ENCODE results near the gene MRPS15.
"Not testable (repeated sequence)": the region's sequence is repeated elsewhere in the genome, so short reads cannot be mapped to it uniquely, and the experiment has no call there.

The MRPS15 gene

DNA sequence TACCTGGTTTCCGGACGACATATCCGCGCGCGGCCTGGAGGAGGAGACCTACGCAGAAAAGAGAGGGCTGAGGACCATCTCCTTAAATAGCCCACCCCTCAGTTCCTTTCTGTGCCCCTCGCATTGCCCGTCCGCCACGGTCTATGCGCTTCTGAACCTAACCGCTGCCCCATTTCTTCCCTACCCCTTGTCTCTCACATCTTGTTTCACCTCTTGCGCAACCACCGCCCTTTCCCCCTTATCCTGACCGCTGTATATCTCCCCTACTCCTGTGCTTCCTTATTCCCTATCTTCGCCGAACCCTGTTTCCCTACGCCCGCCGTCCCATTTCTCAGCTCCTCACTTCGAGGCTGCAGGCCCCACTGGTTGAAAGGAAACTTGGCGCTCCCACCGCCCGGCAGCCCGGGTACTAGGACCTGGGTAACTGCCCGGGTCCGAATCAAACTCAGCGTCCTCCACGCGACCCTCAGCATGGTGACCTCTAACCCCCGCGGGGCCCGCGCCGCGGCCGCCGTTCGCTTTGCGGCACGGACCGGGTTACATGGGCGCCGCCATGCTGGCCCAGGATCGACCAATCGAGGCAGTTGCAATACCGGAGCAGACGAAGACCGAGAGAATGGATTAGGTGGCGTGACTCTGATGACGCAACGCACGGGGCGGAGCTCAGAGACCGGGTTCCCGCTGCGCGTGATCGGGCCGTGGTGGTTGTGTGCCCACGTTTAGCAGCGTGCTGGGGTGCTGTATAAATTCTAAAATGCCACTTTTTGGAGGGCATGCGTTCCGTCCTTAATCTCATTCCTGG is at the start of gene MRPS15:
TSS of gene MRPS15 (minus strand) at position 582 of the 802 bp plus-strand sequence. CDS start at position 473, 109 bp downstream.
- DNase-seq (ENCODE audit: low read depth): peak; percentile 82

DNA sequence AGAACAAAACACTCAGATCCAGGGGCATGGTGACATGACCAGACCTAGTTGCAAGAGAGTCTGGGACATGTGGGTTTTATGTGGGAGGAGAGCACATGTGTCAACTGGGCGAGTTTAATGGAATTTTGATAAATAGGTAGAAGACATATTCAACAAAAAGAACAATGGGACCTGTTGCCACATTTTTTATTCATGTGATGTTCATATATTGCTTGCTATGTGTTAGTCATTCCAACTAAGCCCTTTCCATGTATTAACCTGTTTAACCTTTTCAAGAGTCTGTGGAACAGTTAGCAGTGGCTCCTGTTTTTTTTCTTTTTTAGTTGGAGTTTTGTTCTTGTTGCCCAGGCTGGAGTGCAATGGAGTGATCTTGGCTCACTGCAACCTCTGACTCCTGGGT is 48.7 kb upstream of the MRPS15 start:
- DNase-seq (ENCODE audit: low read depth): no peak

DNA sequence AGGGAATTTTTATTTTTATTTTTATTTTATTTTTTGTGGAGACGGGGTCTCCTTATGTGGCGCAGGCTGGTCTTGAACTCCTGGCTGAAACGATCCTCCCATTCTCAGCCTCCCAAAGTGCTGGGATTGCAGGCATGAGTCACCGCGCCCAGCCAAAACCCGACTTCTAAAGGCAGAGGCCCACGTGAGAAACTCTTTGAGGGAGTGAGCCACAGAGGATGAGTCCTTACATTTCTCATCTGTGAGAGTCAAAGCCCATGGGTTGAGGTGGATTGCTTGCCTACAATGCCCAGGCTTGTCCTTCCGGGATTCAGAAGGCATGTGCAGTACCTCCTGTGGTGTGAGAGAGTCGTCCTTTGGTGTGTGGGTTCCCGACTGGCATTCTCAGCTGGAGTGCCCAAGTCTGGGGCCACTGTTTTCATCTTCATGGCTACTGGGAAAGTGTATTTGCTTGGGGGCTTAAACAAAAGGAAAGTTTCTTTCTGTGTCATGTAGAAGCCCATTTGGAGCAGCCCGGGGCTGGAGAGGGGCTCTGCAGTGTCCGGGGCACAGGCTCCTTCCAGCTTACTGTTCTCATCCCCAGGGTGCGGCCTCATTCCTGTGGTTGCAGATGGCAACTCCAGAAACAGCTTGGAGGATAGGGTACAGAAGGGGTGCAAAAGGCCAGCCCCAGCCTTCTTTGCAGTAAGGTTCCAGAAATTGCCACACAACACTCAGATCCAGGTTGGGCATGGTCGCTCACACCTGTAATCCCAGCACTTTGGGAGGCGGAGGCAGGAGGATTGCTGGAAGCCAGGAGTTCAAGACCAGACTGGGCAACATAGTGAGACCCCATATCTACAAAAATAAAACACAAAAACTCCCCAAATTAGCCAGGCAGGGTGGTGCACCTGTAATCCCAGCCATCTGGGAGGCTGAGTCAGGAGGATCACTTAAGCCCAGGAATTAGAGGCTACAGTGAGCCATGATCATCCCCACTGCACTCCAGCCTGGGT is 47.9 kb upstream of the MRPS15 start:
- DNase-seq (ENCODE audit: low read depth): no peak

DNA sequence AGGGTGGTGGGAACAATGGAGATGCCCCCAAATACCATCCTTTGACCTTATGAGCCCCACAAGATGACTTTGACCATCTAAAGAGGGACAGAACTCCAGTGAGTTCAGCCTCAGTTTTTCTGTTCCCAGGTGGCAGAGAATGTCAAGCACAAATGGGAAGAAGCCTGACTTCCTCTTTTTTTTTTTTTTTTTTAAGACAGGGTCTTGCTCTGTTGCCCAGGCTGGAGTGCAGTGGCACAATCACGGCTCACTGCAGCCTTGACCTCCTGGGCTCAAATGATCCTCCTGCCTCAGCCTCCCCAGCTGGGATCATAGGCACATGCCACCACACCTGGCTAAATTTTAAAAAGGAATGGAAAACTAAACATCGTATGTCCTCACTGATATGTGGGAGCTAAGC is 47.0 kb upstream of the MRPS15 start:
- DNase-seq (ENCODE audit: low read depth): not testable (repeated sequence)

DNA sequence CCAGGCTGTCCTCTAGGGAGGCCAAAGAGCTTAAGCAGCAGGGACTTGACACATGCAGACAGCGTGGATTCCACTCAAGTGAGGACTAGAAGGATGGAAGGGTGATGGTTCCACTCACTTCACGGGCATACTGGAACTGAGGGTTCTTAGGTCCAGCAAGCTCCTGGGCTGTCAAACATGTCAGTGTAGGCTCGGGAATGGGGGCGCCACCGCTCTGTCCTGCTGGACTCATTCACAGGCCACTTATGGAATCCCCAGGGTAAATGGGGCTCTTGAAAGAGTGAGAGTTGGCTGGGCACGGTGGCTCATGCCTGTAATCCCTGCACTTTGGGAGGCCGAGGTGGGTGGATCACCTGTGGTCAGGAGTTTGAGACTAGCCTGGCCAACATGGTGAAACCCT is 46.2 kb upstream of the MRPS15 start:
- no peak for DNase-seq (ENCODE audit: low read depth)

DNA sequence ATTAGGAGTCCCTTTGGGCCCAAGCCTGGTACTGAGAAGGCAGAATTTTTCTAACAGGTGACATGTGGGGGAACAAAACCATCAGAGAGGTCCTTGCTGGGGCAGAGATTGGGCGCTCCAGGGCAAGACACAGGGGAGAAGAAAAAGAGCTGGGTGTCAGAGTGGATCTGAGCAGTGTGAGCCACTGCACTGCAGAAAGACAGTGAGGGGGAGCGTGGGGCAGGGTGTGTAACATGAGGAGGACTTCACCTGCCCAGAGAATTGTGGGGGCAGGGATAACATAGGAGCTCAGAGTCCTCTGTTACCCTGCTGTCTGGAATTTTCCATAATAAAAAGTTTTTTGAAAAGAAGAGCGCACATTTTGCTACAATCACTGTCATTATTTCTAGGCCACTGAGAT is 44.1 kb upstream of the MRPS15 start:
- no peak for DNase-seq (ENCODE audit: low read depth)

DNA sequence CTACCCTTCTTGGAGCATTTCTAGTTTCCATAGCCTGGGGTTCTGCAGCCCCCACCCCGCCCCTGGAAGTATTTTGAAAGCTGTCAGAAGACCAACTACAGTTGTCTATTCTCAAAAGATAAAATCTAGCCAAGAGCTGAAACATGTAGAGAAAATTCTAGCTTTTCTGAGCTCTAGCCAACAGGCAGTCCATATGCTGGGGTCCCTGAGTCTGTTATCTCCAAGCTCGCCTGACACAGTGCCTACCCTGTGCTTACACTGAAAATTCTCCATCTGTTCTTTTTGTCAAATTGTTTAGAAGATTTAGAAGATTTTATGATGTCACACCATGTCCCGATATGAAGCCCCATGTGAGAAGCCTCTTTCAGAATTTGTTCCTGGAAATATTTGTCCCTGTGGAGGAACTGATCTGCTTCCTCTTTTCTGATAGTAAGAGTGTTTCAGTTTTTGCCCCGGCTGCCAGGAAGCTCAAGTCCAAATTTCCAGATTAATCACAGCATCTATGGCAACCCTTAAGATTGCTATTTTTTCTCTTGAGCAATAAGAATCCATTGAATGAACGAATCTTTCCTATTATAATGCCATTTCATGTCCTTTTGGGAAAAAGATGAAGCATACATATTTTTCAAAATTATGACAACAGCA is 42.2 kb upstream of the MRPS15 start:
- DNase-seq (ENCODE audit: low read depth): no peak

DNA sequence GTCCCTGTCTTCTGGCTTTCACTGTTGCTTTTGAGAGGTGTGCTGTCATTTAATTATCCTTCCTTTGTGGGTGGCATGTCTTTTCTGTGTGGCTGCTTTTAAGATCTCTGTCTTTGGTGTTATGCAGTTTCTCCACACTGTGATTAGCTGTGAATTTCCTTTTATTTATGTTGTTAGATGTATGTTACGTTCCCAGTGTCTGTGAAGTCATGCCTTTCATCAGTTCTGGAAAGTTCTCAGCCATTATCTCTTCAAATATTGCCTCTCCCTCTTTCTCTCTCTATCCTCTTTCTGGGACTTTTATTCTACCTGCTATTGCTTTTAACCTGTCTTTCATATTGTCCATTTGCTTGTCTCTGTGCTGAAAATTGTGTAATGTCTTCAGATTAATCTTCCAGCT is 39.5 kb upstream of the MRPS15 start:
- no peak for DNase-seq (ENCODE audit: low read depth)

DNA sequence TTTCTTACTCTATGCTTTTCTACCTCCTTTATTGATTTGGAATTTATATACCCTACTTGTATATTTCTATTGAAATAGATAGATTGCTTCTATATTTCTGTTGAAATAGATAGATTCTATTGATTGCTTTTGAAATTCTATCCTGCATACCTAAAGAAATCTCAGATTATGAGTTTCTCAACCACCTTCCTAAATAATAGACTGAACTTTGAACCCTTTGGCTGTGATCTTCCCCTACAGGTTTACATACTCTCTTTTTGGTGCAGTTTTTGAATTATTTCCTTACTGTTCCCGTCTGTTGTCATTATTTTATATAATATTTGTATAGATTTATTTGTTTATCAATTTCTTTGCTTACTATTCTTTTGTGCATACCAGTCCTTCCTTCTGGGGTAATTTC is 39.0 kb upstream of the MRPS15 start:
- no peak for DNase-seq (ENCODE audit: low read depth)

DNA sequence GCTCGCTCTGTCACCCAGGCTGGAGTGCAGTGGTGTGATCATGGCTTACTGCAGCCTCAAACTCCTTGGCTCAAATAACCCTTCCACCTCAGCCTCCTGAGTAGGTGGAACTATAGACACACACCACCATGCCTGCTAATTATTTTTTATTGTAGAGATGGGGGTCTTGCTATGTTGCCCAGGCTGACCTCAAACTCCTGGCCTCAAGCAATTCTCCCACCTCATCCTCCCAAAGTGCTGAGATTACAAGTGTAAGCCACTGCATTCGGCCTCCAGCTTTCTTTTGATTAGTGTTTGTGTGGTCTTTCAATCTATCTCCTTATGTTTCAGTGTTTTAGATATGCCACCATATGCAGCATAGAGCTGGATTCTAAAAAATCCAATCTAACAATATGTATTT is 38.4 kb upstream of the MRPS15 start:
- no peak for DNase-seq (ENCODE audit: low read depth)

DNA sequence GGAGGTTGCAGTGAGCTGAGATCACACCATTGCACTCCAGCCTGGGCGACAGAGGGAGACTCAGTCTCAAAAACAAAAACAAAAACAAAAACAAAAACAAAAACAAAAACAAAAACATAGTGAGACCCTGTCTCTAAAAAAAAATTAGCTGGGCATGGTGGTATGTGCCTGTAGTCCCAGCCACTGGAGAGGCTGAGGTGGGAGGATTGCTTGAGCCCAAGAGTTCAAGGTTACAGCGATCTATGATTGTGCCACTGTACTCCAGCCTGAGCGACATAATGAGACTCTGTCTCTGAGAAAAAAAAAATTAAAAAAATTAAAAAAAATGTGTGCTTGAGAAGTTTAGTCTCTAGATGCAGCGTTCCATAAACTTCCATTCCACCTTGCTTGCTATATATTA is 37.7 kb upstream of the MRPS15 start:
- DNase-seq (ENCODE audit: low read depth): not testable (repeated sequence)

DNA sequence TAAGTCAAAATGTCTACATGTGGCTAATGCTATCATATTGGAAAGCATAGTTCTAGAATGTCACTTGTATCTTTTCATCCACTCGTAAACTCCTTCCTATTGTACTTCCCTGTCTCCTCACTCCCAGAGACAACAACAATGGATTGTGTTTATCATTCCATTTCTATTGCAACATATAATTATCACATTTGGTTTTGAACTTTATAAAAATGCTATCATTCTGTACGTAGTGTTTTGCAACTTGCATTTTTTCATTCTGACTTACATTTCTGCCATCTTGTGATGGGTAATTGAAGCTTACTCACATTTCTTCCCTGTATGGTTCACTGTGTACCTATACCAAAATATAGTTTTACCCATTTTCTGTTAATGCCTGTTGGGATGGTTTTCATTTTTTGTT is 33.0 kb upstream of the MRPS15 start:
- DNase-seq (ENCODE audit: low read depth): peak; percentile 64

DNA sequence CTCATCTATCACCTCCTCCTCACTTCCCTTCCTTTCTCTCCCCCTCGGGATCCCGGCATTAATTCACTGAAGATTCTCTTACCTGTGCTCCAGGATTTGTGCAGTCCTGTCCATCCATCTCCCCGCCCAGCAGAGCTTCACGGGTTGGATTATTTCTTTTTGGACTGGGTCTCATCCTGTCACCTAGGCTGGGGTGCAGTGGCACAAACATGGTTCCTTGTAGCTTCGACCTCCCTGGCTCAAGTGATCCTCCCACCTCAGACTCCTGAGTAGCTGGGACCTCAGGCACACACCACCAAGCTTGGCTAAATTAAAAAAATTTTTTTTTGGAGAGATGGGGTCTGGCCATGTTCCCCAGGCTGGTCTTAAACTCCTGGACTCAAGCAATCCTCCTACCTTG is 30.8 kb upstream of the MRPS15 start:
- no peak for DNase-seq (ENCODE audit: low read depth)

DNA sequence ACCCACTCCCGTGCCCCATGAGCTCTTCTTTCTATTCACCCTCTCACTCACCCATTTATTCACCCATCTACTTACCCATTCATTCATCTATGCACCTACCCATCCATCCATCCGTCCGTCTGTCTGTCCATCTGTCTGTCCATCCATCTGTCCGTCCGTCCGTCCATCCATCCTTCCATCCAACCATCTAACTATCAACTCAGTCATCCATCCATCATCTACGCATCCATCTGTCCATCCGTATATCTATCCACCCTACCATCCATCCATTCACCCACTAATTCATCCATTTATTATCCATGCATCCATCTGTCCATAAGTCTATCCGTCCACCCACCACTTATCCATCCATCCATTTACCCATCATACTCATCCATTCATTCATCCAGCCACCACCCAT is 29.3 kb upstream of the MRPS15 start:
- DNase-seq (ENCODE audit: low read depth): no peak

DNA sequence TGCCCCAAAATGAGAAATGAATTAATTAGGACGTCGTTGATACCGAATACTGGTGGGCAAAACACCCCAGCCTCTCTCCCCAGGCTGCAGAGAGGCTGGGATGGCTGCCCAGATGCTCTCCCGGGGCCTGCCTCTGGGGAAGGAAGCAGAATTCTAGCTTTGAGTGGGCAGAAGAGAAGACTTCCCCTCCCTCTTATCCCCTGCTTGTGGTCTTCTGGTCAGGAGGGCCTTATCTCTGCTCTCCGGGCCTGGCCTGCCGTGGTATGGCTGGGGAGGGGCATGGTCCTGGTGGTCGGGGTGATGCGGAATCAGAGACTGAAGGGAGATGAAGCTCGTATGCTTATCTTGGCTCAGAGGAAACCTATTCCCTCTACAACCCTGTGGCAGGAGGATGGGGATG is 28.3 kb upstream of the MRPS15 start:
- DNase-seq (ENCODE audit: low read depth): no peak

DNA sequence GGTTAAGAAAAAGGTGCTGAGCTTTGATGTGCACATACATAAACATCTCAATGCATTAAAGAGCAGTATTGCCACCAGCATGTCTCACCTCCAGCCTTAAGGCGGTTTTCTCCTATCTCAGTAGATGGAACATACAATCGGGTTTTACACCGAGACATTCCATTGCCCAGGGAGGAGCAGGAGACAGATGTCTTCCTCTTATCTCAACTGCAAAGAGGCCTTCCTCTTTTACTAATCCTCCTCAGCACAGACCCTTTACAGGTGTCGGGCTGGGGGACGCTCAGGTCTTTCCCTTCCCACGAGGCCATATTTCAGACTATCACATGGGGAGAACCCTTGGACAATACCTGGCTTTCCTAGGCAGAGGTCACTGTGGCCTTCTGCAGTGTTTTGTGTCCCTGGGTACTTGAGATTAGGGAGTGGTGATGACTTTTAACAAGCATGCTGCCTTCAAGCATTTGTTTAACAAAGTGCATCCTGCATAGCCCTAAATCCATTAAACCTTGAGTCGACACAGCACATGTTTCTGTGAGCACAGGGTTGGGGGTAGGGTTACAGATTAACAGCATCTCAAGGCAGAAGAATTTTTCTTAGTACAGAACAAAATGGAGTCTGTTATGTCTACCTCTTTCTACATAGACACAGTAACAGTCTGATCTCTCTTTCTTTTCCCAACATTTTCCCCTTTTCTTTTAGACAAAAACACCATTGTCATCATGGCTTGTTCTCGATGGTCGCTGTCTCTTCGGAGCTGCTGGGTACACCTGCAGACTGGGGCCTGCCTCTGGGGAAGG is 25.3 kb upstream of the MRPS15 start:
- DNase-seq (ENCODE audit: low read depth): not testable (repeated sequence)

DNA sequence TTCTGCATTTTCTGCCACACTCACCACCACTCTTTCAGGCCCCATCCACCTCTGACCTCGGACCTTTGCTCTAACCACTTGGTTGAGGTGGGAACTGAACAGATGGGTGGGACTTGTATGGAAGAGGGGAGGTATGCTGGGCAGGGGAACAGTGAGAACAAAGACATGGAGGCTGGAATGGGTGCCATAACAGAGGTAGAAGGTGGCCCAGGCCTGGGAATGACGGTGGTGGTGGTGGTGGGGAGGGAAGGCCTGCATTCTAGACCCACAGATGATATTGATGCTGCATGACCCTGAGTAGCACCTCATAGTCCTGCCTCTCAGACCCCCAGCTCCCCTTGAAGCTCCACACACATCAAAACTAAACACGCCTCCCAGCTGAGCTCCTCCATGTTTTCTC is 23.7 kb upstream of the MRPS15 start:
- DNase-seq (ENCODE audit: low read depth): no peak

DNA sequence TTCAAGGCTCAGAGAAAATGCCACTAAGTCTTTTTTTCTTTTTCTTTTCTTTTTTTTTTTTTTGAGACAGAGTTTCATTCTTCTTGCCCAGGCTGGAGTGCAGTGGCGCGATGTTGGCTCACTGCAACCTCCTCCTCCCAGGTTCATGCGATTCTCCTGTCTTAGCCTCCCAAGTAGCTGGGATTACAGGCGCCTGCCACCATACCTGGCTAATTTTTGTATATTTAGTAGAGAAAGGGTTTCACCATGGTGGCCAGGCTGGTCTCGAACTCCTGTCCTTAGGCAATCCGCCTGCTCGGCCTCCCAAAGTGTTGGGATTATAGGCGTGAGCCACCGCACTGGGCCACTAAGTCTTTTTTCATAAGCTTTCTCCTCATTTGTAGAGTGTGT is 23.1 kb upstream of the MRPS15 start:
- DNase-seq (ENCODE audit: low read depth): not testable (repeated sequence)

DNA sequence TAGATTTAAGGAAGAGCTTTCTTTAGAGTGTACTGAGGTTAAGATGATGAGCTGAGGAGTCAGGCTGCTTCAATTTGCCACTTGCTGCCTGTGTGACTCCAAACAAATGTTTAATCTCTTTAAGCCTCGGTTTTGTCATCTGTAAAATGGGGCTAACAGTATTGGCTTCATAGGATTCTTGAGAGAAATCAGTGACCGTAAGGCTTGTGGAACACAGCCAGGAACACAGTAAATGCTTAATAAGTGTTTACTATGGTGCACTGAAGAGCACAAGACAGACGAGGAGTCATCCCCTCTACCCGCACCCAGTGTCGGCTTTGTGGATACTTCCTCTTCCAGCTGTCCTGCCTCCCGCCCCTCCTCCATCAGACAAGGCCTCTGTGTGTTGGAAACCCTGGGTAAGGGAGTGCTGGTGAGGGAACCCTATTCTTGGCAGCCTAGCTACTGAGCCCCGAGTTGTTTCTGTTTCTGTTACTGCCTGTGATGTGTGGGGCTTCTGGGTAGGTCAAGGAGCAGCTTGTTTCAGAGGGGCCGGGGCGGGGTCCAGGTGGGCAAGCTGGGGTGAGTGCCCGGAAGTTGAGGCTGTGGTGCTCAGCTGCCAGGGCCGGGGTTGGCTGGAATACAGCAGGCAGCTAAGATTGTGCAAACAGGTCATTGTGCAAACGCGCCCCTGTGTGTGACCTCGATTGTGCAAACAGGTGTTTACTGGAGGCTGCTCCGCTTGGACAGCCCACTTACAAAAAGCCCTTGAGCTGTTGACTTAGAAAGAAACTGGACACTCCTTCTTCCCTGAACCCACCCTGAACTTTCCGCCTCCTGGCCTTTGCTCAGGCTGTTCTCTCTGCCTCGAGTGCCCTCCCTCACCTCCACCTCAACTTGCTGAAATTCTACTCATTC is 22.5 kb upstream of the MRPS15 start:
- no peak for DNase-seq (ENCODE audit: low read depth)

DNA sequence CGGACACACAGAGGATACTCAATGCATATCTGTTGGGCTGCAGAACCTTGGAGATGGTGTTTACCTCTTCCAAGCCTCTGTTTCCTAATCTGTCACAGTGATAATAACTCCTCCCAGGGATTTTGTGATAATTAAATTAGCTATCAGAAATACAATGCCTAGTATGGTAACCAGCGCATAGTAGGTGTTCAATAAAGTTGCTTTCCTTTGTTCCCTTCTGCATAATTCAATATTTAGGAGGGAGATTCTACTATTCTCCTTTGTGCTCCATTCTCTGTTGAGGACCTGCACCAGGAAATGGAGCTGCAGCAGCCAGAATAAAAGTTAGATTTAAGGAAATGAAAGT is 21.9 kb upstream of the MRPS15 start:
- no peak for DNase-seq (ENCODE audit: low read depth)

DNA sequence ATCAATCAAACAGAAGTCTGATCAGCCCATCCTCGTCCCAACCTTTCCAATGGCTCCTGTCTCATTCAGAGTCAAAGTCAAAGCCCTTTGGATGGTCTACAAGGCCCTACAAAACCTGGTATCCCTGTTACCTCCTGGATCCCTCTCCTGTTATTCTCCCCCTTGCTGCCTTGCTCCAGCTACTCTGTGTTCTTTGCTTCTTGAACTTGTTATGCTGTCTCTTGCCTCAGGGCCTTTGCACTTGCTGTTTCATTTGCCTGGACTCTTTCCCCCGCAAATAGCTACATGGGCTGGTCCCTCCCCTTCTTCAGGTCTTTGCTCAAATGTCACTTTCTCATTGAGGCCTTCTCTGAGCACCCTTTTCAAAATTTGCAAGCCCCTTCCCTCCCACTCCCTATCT is 19.9 kb upstream of the MRPS15 start:
- no peak for DNase-seq (ENCODE audit: low read depth)
